GM10266 (cell line): ENCODE measurements around the gene DDX51.
"Not testable (repeated sequence)": the region's sequence is repeated elsewhere in the genome, so short reads cannot be mapped to it uniquely, and the experiment has no call there.

Experiments used
- DNase-seq: peaks from one replicate; pipeline ENCODE4 v3.0.0; 2012; ENCODE audit errors: extremely low spot score
- CTCF ChIP-seq: IDR thresholded peaks from 2 replicates; pipeline ENCODE4 v1.5.1; 2012; ENCODE audit warnings: mild to moderate bottlenecking, low read depth; ENCODE audit not compliant: control insufficient read depth, insufficient read depth; ENCODE audit errors: missing control alignments

Gene DDX51

GRCh38 chr12:132105467-132105866 is 38.7 kb downstream of the DDX51 start:
- no peak for TF ChIP-seq CTCF
- DNase-seq = no peak

GRCh38 chr12:132103542-132104308 is 40.4 kb downstream of the DDX51 start:
- no peak for DNase-seq
- no peak for TF ChIP-seq CTCF

GRCh38 chr12:132103072-132103471 is 41.0 kb downstream of the DDX51 start:
- not testable (repeated sequence) for DNase-seq

GRCh38 chr12:132102297-132102696 is 41.8 kb downstream of the DDX51 start:
- DNase-seq = no peak
- TF ChIP-seq CTCF = no peak

GRCh38 chr12:132100306-132101065 is 43.6 kb downstream of the DDX51 start:
- TF ChIP-seq CTCF = no peak
- DNase-seq = no peak

GRCh38 chr12:132099739-132100138 is 44.4 kb downstream of the DDX51 start:
- TF ChIP-seq CTCF = no peak
- no peak for DNase-seq

- no peak for TF ChIP-seq CTCF
- no peak for DNase-seq
These were observed 48.4 kb downstream of the DDX51 start for GRCh38 chr12:132095520-132096409.
